Prostate gland (tissue), 2 donors: ENCODE data around the gene REEP2. TPM values are rescaled to one million over a fixed set of nuclear protein-coding genes. Genes with fewer than 3 reads are reported as not detected.

Source experiments
- DNase-seq: peaks from one replicate; pipeline ENCODE4 v3.0.0-alpha.2; 2019; ENCODE audit warnings: low spot score
- H3K27ac ChIP-seq, 2 donors: fragments of 200-600 bp; sonication (generic); 2 replicates each; pipeline ENCODE4 v1.5.1; 2017 to 2019
- H3K27me3 ChIP-seq: fragments of 200-600 bp; sonication (generic); replicated peaks from 2 replicates; pipeline ENCODE4 v1.5.1; 2019; ENCODE audit not compliant: insufficient read depth
- H3K36me3 ChIP-seq, 2 donors: fragments of 200-600 bp; sonication (generic); 1 replicate in 1 of 2; 2 replicates in 1 of 2; pipeline versions ENCODE4 v1.5.1 to v1.8.1; 2017 to 2019
- H3K4me1 ChIP-seq: fragments of 200-600 bp; sonication (generic); replicated peaks from 2 replicates; pipeline ENCODE4 v1.5.1; 2019
- H3K4me3 ChIP-seq, 2 donors: fragments of 200-600 bp; sonication (generic); 2 replicates each; pipeline ENCODE4 v1.5.1; 2017 to 2019
- H3K9me3 ChIP-seq: fragments of 200-600 bp; sonication (generic); 2 replicates; pipeline ENCODE4 v1.5.1; 2017
- CTCF ChIP-seq, 4 experiments: fragments of 200-600 bp in 2 of 4; fragments of 450-650 bp in 2 of 4; sonication (generic) in 2 of 4; IDR thresholded peaks; 1 replicate in 3 of 4; 2 replicates in 1 of 4; pipeline ENCODE4 v1.5.1; 2016 to 2019; ENCODE audit warnings: antibody characterized with exemption in 4 of 4, mild to moderate bottlenecking in 2 of 4, moderate library complexity in 2 of 4
- POLR2A ChIP-seq: fragments of 450-650 bp; IDR thresholded peaks from one replicate; pipeline ENCODE4 v1.6.1; 2016; ENCODE audit warnings: antibody characterized with exemption, mild to moderate bottlenecking
- POLR2AphosphoS5 ChIP-seq: sonication (generic); formaldehyde crosslinking; IDR thresholded peaks from one replicate; pipeline ENCODE4 v1.6.1; 2017; ENCODE audit warnings: antibody characterized with exemption
- WGBS: methylation state at CpG from one replicate; pipeline ENCODE4 v1.1.5; 2018; 5-methylcytosine and 5-hydroxymethylcytosine counted together
- intact Hi-C: fragments of 100-400 bp; cut with DNase I; formaldehyde crosslinking; loops from one replicate; pipeline ENCODE4 v1.14.2; 2022
- total RNA-seq, 2 donors: library from RNA; depleted of rRNA; stranded (reverse); fragments of >200 nt; gene quantifications; one replicate each; pipeline ENCODE4 v1.1.0, GENCODE V29; 2016

Gene REEP2
- total RNA-seq, 2 donors from 2014 or later: 4.1 to 21.2 TPM

DNA sequence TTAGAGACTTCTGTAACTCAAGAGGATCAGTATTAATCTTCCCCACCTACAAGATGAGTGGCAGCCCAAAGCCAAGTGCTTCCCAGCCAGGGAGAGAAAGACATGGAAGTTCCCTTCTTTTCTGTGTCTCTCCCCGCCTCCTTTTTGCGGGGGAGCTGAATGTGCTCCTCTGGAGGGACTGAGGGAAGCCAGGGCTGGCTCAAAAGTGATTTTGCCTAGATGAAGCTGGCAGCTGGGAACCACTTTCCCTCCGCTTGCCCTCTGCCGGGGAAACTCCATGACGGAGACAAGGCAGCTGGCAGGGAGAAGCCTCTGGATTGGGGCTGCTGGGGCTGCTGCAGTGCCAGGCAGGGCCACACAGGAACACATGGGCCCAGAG lies 50.8 kb downstream of the REEP2 start:
- Histone ChIP-seq H3K27me3 (no peaks in the 10 kb centered on the region), H3K27ac (peak overlapping the region in 1 of 2 donors; percentile 16), H3K9me3 (no peaks in the 10 kb centered on the region), H3K4me1 (no peaks in the 10 kb centered on the region), H3K4me3 (no peak overlapping the region), H3K36me3 (no peaks in the 10 kb centered on the region)
- intact Hi-C loops: no loop called here
- no peak for DNase-seq
- 74% methylated on average over 5 of the region's 5 CpGs for WGBS
- TF ChIP-seq CTCF (IDR thresholded peaks at IDR 0.05): no peak
- no peak for TF ChIP-seq POLR2A
- no peak for TF ChIP-seq POLR2AphosphoS5

DNA sequence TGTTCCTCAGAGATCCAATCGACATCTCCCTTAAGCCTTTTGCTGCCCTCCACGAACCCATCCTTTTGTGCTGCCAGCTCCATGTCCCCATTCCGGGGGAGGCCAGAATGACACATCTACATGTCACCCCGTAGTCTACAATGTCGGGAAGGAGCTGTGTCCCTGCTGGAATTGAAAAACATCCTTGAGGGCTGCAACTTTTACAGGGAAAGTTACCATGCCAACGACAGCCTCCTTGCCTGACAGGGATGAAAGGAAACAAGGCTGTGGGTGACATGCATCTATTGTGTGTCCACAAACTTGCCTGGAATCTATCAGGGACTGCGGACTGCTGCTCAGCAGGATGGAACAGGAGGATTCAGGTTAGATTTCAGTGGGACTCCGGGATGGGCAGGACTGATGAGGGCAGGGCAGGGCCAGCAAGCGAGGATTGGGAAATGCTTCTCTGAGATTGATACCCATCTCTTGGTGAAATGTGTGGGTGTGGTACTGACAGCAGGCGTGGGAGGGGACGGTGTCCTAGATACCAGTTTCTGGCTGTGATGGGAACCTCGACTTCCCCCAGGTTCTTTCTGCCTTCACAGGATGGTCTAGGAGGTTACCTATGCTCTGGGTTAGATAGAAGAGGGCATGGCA lies 51.9 kb downstream of the REEP2 start:
- no peak overlapping the region for H3K4me3 ChIP-seq
- intact Hi-C loops: no loop called here
- no peaks in the 10 kb centered on the region for H3K4me1 ChIP-seq
- peak overlapping the region in 1 of 2 donors; percentile 56 for H3K27ac ChIP-seq
- 68% methylated on average over 12 of the region's 12 CpGs for WGBS
- no peak for TF ChIP-seq POLR2A
- no peak for TF ChIP-seq POLR2AphosphoS5
- TF ChIP-seq CTCF (IDR thresholded peaks at IDR 0.05): no peak
- H3K36me3 ChIP-seq: no peaks in the 10 kb centered on the region
- DNase-seq: no peak
- no peaks in the 10 kb centered on the region for H3K9me3 ChIP-seq
- H3K27me3 ChIP-seq: no peaks in the 10 kb centered on the region

DNA sequence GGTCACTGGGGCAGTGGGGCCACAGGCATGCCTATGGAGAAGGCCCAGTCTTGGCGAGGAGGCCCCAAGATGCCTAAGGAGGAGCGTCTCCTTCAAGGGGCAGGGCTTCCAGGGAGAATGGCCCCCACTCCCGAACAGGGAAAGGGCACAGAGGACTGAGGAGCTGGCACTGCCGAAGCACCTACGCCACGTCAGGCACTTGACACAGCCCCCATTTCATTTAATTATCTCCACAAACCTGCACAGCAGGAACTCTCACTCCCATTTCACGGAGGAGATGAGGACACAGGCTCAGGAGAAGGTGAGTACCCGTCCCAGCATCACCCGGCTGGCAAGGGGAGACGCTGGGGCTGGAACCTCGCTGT lies 52.4 kb downstream of the REEP2 start:
- intact Hi-C loops: no loop called here
- Histone ChIP-seq H3K9me3 (no peaks in the 10 kb centered on the region), H3K27me3 (no peaks in the 10 kb centered on the region), H3K4me1 (no peaks in the 10 kb centered on the region), H3K36me3 (no peaks in the 10 kb centered on the region), H3K4me3 (peak overlapping the region; percentile 43 to 48), H3K27ac (peak overlapping the region; percentile 56 to 78)
- TF ChIP-seq POLR2AphosphoS5: no peak
- TF ChIP-seq CTCF (IDR thresholded peaks at IDR 0.05): no peak
- no peak for TF ChIP-seq POLR2A
- WGBS: 23% methylated on average over 11 of the region's 11 CpGs
- DNase-seq: peak; percentile 26

DNA sequence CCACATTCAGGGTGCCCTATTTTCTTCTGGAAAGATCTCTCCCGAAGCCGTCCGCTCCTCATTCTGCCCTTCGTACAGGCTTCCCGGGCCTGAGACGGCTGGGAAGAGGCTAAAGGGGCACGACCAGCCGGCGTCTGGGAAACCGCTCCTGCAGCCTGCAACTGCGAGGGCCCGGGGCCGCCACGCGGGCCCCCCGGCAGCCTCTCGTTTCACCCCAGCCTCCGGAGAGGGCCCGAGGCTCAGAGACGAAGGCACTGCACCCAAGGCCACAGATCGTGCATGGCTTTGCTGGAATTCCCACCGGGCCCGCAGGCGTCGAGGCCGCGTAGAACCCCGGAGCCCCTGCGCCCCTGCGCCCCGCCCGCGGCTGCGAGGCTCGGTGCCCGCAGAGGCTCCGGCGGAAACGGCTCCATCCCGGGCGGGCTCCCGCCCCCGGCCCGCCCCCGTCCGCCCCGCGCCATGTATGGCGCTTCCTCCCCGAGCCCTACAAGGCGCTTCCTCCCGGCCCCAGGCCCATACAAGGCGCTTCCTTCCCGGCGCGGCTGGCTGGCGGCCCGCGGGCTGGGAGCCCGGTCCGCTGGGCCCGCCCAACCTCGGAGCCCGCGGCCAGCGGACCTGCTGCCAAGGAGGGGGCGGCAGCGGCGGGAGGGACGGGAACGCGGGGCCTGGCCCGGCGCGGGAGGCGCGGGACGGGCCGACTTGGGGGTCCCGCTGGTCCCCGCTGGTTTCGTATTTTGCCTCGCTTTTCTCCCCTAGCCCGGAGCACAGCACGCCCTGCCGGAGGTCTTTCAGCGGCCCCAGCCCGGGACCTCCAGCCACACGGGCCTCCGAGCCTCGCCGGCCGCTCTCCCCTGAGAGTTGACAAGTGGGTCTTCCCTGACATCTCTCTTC lies 53.1 kb downstream of the REEP2 start:
- H3K27ac ChIP-seq: peak overlapping the region; percentile 78 to 79
- H3K4me1 ChIP-seq: no peaks in the 10 kb centered on the region
- no peaks in the 10 kb centered on the region for H3K9me3 ChIP-seq
- H3K36me3 ChIP-seq: no peaks in the 10 kb centered on the region
- WGBS: 2% methylated on average over 70 of the region's 93 CpGs
- TF ChIP-seq CTCF (IDR thresholded peaks at IDR 0.05): no peak
- TF ChIP-seq POLR2A: peak; percentile 51
- peak; percentile 30 for TF ChIP-seq POLR2AphosphoS5
- H3K4me3 ChIP-seq: peak overlapping the region; percentile 43 to 48
- intact Hi-C loops: no loop called here
- no peaks in the 10 kb centered on the region for H3K27me3 ChIP-seq
- peak; percentile 90 for DNase-seq
